ENCODE data around the gene CDR2.

The CDR2 gene

GRCh38 chr16:22340945-22341344 is 33.5 kb downstream of the CDR2 start:
- ChIA-PET CTCF (no interaction called here), POLR2A (no interaction called here)
- TF ChIP-seq ZNF384 (IDR thresholded peaks at IDR 0.05) (no peak), SUZ12 (IDR thresholded peaks at IDR 0.05) (no peak), L3MBTL2 (conservative IDR thresholded peaks at IDR 0.05) (no peak), ARNT (IDR thresholded peaks at IDR 0.05) (no peak), BHLHE40 (IDR thresholded peaks at IDR 0.05; ENCODE audit: borderline replicate concordance) (no peak), HDGF (IDR thresholded peaks at IDR 0.05; ENCODE audit: borderline replicate concordance) (no peak), ELF4 (IDR thresholded peaks at IDR 0.05) (no peak), SP1 (IDR thresholded peaks at IDR 0.05) (no peak), NFRKB (IDR thresholded peaks at IDR 0.05) (no peak), LEF1 (IDR thresholded peaks at IDR 0.05; ENCODE audit: borderline replicate concordance) (no peak)

GRCh38 chr16:22337849-22338635 is 36.4 kb downstream of the CDR2 start:
- ChIA-PET CTCF (no interaction called here), POLR2A (no interaction called here)
- no peak for DNase-seq (ENCODE audit: extremely low spot score)
- TF ChIP-seq FOXA1 (IDR thresholded peaks at IDR 0.05) (no peak), PKNOX1 (IDR thresholded peaks at IDR 0.05) (no peak), FOXM1 (IDR thresholded peaks at IDR 0.05; ENCODE audit: borderline replicate concordance) (no peak)

More at GRCh38 chr16:22340945-22341344, 33.5 kb downstream of the CDR2 start:
- no peak for DNase-seq (ENCODE audit: extremely low spot score)

- ChIA-PET CTCF (no interaction called here), POLR2A (no interaction called here)
- no peak for DNase-seq (ENCODE audit: extremely low spot score)
- TF ChIP-seq CTBP1 (IDR thresholded peaks at IDR 0.05; ENCODE audit: borderline replicate concordance) (no peak), HDGF (IDR thresholded peaks at IDR 0.05; ENCODE audit: borderline replicate concordance) (no peak), SP1 (IDR thresholded peaks at IDR 0.05) (no peak), FOXA1 (IDR thresholded peaks at IDR 0.05) (no peak), NFRKB (IDR thresholded peaks at IDR 0.05) (no peak), FOXM1 (IDR thresholded peaks at IDR 0.05; ENCODE audit: borderline replicate concordance) (no peak), TARDBP (IDR thresholded peaks at IDR 0.05) (no peak), ZNF384 (IDR thresholded peaks at IDR 0.05) (no peak), ELF4 (IDR thresholded peaks at IDR 0.05) (no peak), ARNT (IDR thresholded peaks at IDR 0.05) (no peak)
These were observed 37.4 kb downstream of the CDR2 start for GRCh38 chr16:22337045-22337444.

GRCh38 chr16:22336581-22336980 is 37.8 kb downstream of the CDR2 start:
- TF ChIP-seq TARDBP (IDR thresholded peaks at IDR 0.05) = no peak
- no peak for TF ChIP-seq L3MBTL2 (conservative IDR thresholded peaks at IDR 0.05)
- no peak for TF ChIP-seq FOXA1 (IDR thresholded peaks at IDR 0.05)
- TF ChIP-seq NFRKB (IDR thresholded peaks at IDR 0.05) = no peak
- TF ChIP-seq LEF1 (IDR thresholded peaks at IDR 0.05; ENCODE audit: borderline replicate concordance) = no peak
- no peak for TF ChIP-seq ZNF384 (IDR thresholded peaks at IDR 0.05)
- TF ChIP-seq ARNT (IDR thresholded peaks at IDR 0.05) = no peak
- no peak for TF ChIP-seq SP1 (IDR thresholded peaks at IDR 0.05)
- TF ChIP-seq FOXM1 (IDR thresholded peaks at IDR 0.05; ENCODE audit: borderline replicate concordance) = no peak
- no peak for TF ChIP-seq ELF4 (IDR thresholded peaks at IDR 0.05)
- no peak for TF ChIP-seq SUZ12 (IDR thresholded peaks at IDR 0.05)
- no peak for TF ChIP-seq PKNOX1 (IDR thresholded peaks at IDR 0.05)
- no peak for TF ChIP-seq HDGF (IDR thresholded peaks at IDR 0.05; ENCODE audit: borderline replicate concordance)
- ChIA-PET CTCF (no interaction called here), POLR2A (no interaction called here)
- no peak for DNase-seq (ENCODE audit: extremely low spot score)

GRCh38 chr16:22335668-22336246 is 38.7 kb downstream of the CDR2 start:
- CTCF ChIA-PET = no interaction called here
- no peak for DNase-seq (ENCODE audit: extremely low spot score)
- POLR2A ChIA-PET = no interaction called here
- TF ChIP-seq ZNF384 (IDR thresholded peaks at IDR 0.05) (no peak), ARNT (IDR thresholded peaks at IDR 0.05) (no peak), NFRKB (IDR thresholded peaks at IDR 0.05) (no peak), FOXM1 (IDR thresholded peaks at IDR 0.05; ENCODE audit: borderline replicate concordance) (no peak), ELF4 (IDR thresholded peaks at IDR 0.05) (no peak), CTBP1 (IDR thresholded peaks at IDR 0.05; ENCODE audit: borderline replicate concordance) (no peak), TARDBP (IDR thresholded peaks at IDR 0.05) (no peak), LEF1 (IDR thresholded peaks at IDR 0.05; ENCODE audit: borderline replicate concordance) (no peak), L3MBTL2 (conservative IDR thresholded peaks at IDR 0.05) (no peak), PKNOX1 (IDR thresholded peaks at IDR 0.05) (no peak), FOXA1 (IDR thresholded peaks at IDR 0.05) (no peak), SUZ12 (IDR thresholded peaks at IDR 0.05) (no peak), SP1 (IDR thresholded peaks at IDR 0.05) (no peak), FOXK2 (IDR thresholded peaks at IDR 0.05) (no peak), BHLHE40 (IDR thresholded peaks at IDR 0.05; ENCODE audit: borderline replicate concordance) (no peak), HDGF (IDR thresholded peaks at IDR 0.05; ENCODE audit: borderline replicate concordance) (no peak)

GRCh38 chr16:22333457-22333994 is 40.9 kb downstream of the CDR2 start:
- POLR2A ChIA-PET = no interaction called here
- CTCF ChIA-PET = no interaction called here
- TF ChIP-seq FOXM1 (IDR thresholded peaks at IDR 0.05; ENCODE audit: borderline replicate concordance) (no peak), FOXA1 (IDR thresholded peaks at IDR 0.05) (no peak), SUZ12 (IDR thresholded peaks at IDR 0.05) (no peak), ZNF384 (IDR thresholded peaks at IDR 0.05) (no peak), CTBP1 (IDR thresholded peaks at IDR 0.05; ENCODE audit: borderline replicate concordance) (no peak), FOXK2 (IDR thresholded peaks at IDR 0.05) (no peak), L3MBTL2 (conservative IDR thresholded peaks at IDR 0.05) (no peak), ELF4 (IDR thresholded peaks at IDR 0.05) (no peak), NFRKB (IDR thresholded peaks at IDR 0.05) (no peak), LEF1 (IDR thresholded peaks at IDR 0.05; ENCODE audit: borderline replicate concordance) (no peak), TARDBP (IDR thresholded peaks at IDR 0.05) (no peak), HDGF (IDR thresholded peaks at IDR 0.05; ENCODE audit: borderline replicate concordance) (no peak), PKNOX1 (IDR thresholded peaks at IDR 0.05) (no peak)
- no peak for DNase-seq (ENCODE audit: extremely low spot score)
